HuH-7.5 (cell line): Measurements from ENCODE around the gene OLA1.
A peak's percentile ranks its signal among the peaks of the same experiment; 100 is the strongest.

Experiments
- DNase-seq: peaks from one replicate; pipeline ENCODE4 v3.0.0; 2011; ENCODE audit warnings: low spot score

Gene OLA1

GRCh38 chr2:174177316-174177890 is 70.9 kb downstream of the OLA1 start:
- no peak for DNase-seq

- no peak for DNase-seq
Measured at GRCh38 chr2:174176898-174177297, 71.4 kb downstream of the OLA1 start.

- DNase-seq: no peak
Measured at GRCh38 chr2:174174741-174175140, 73.6 kb downstream of the OLA1 start.

DNA sequence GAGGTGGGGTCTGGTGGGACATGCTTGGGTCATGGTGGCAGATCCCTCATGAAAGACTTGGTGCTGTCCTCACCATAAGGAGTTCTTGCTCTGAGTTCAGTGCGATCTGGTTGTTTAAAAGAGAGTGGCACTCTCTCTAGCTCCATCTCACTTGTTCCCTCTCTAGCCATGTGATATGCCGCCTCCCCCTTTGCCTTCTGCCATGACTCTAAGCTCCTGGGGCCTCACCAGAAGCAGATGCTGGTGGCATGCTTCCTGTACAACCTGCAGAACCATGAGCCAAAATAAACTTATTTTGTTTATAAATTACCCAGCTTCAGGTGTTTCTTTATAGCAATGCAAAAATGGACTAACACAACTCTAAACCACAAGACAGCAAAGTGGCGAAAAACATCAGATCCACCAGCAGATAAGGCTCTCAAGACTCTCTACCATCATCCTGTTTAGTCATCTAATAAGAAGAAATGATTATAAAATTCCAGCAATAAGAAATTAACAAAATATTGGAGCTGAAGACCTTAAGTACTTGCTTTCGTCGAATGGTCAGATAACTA is 75.5 kb downstream of the OLA1 start:
- no peak for DNase-seq

- DNase-seq: no peak
Measured at GRCh38 chr2:174171686-174172445, 76.5 kb downstream of the OLA1 start.

DNA sequence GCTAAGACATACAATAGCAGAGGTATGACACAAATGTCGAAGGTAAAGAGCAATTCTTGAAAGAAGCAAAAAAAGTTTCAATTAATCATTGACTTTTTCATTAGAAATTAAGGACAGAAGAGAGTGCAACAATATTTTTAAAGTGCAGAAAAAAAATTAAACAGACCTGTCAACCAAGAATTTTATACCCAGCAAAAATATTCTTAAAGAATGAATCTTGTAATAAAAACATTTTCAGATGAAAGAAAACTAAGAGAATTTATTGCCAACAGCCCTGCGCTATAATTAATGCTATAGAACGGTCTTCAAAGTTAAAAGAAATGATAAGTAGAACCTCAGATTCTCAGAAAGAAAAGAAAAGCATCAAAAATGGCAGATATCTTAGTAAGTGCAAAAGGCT is 79.0 kb downstream of the OLA1 start:
- DNase-seq: no peak

DNA sequence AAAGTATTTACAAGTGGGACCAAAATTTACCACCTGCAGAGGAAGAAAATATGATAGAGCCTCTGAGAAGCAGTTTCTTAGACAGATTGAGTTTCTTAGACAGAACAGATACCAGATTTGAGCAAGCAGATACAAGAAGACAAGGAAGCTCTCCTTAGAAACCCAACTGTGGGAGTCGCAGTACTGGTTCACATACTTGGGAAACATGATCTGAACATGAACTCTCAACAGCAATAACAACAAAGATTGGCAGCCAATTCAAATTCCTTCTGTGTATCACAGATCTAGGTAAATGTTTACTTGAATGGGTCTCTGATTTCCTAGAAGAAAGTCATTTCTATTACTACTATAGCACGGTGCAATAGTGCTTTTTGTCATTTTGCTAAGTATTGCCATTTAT is 82.1 kb downstream of the OLA1 start:
- DNase-seq: no peak

DNA sequence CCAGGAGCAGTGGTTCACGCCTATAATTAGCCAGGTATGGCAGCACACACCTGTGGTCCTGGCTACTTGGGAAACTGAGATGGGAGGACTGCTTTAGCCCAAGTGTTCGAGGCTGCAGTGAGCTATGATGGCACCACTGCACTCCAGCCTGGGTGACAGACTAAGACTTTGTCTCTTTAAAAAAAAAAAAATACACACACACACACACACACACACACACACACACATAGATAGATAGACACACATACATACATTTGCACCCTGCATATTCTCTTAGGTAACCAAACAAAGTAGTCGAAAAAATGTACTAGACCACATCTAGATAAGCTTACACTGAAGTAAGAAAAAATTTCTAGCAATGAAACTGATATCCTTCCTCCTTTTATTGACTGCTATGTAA is 86.8 kb downstream of the OLA1 start:
- no peak for DNase-seq

DNA sequence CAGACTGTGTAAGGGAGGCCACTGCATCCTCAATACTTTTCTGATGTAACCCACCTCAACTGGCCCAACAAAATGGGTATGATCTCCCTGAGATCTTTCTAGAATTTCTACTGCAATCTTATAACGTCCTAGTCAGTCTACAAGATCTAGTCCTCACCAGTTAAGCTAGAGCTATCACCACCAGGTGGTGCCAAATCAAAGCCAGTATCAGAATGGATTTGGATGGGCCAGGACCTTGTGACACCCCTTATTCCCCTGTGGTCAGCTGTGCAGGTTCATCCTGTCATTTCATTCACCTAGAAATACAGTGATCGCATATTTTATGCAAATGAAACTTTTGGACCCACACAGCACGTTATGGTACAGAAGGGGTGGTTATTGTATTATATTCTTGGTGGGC is 90.3 kb downstream of the OLA1 start:
- DNase-seq: peak; percentile 42

GRCh38 chr2:174157053-174157452 is 91.3 kb downstream of the OLA1 start:
- DNase-seq: no peak

GRCh38 chr2:174153757-174154680 is 94.3 kb downstream of the OLA1 start:
- no peak for DNase-seq

DNA sequence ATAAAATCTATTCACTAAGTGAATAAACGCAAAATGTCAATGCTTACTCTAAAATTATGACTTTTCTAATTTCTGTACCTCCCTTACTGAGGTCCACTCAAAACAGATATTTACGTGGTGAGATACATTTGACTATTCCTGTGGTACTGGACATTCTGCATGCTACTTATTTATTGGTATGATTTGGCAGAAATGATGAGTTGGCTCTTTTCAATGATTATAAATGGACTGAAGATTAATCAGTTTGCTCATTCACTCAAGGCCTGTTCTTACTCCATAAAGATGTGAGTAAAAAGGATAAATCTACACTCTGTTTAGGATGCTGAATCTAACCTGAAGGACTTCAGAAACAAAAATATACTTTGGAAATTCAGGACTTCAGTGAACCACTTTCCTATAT is 98.8 kb downstream of the OLA1 start:
- DNase-seq: no peak

GRCh38 chr2:174148833-174149232 is 99.5 kb downstream of the OLA1 start:
- DNase-seq: no peak

DNA sequence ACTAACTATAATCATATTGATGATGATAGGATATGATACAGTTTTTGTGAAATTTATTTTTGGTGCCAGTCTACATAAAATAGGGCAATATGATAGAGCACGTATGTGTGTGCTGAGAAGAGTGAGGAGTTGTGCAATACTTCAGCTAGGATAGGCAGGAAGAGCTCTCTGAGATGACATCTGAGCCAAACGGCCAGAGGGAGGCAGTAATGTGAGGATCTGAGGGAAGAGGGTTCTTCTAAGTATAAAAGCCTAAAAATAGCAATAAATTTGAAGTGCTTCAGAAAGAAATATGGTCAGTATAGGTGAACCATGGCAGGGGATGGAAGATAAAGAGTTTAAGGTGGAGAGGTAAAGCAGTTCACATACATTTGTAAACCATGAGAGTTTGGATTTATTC is 102.5 kb downstream of the OLA1 start:
- no peak for DNase-seq

- DNase-seq: no peak
Measured at GRCh38 chr2:174142290-174142689, 106.0 kb downstream of the OLA1 start.

DNA sequence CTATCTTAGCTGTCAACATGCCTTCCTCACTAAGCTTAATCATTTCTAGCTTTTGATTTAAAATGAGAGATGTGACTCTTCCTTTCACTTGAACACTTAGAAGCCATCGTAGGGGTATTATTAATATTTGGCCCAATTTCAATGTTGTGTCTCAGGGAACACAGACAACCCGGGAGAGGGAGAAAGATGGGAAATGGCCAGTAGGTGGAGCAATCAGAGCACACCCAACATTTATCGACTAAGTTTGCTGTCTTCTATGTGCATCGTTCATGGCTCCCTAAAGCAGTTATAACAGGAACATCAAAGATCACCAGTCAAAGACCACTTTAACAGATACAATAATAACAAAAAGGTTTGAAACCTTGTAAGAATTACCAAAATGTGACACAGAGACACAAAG is 110.2 kb downstream of the OLA1 start:
- no peak for DNase-seq

DNA sequence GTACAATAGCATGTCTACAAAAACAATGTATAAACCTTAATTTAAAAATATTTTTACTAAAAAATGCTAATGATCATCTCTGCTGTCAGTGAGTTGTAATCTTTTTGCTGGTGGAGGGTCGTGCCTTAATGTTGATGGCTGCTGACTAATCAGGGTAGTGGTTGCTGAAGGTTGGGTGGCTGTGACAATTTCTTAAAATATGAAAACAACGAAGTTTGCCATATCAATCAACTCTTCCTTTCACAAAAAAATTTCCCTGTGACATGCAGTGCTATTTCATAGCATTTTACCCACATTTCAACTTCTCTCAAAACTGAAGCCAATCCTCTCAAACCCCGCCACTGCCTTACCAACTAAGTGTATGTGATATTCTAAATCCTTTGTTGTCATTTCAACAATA is 112.4 kb downstream of the OLA1 start:
- no peak for DNase-seq

DNA sequence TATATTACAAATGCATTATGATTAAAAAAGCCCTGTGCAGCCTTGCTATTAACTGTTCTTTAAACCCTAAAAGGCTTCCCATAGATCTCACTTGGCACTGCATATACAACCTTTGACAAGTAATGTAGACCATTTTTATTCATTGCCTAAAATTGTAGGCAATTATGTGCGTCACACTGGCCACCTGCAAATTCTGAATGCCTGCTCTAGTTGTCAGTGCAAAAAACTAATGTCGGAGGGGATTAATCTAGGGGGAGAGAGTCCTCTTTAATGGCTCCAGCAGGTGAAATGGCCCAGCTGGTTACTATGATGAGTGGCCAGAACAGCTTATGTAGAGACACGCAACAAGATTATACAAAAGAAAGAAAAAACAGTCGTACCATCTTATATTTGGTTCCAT is 123.2 kb downstream of the OLA1 start:
- DNase-seq: no peak

- no peak for DNase-seq
Measured at GRCh38 chr2:174124181-174124580, 124.2 kb downstream of the OLA1 start.

DNA sequence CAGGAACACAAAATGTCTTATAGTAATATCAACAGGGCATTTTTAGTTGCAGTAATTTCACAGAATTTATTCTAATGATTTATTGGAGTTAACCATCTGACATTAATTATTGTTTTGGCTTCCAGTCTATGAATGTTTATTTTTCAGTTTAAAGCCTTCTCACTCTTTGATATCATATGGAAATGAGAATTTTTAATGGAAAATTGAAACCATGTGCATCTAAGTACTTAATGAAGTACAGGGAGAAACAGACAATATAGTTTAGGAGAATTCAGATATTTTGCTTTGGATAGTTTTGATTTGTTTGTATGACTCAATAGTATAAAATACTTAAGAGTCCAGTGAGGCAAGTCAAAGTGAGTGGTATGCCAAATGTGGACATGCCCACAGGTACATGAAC is 126.1 kb downstream of the OLA1 start:
- DNase-seq: no peak

DNA sequence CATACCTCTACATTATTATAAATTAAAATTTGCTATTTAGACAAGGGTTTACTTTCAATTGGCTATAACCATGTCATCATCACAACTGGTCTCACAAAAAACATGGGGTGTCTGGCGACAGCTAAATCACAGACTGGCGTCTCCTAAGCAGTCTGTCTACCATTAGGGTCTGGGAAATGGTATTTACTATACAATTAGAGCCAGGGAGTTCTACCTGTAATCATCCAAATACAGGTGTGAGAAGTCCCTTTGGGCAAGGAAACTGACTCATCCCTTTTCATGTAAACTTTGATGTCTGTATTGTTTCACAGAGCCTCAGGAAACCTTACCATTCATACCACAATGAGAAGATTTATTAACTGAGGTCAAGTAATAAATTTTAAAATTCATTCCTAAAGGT is 126.7 kb downstream of the OLA1 start:
- no peak for DNase-seq

DNA sequence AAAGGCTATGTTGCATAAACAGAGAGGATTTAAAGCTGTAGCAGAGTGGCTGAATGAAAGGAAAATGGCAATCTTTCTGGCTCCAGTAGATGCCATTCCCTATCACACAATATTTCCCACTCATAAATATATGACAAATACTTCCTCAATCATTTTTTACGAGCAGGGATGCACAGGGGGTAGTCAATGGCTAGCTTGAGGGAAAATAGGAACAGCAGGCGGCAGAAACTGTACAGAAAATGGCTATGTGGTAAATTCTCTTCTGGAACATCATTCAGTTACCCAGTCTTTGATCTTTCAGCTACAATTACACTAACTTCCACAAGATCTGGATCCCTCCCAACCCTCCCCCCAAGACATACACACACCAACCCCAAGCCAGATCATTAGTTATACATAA is 127.2 kb downstream of the OLA1 start:
- no peak for DNase-seq

DNA sequence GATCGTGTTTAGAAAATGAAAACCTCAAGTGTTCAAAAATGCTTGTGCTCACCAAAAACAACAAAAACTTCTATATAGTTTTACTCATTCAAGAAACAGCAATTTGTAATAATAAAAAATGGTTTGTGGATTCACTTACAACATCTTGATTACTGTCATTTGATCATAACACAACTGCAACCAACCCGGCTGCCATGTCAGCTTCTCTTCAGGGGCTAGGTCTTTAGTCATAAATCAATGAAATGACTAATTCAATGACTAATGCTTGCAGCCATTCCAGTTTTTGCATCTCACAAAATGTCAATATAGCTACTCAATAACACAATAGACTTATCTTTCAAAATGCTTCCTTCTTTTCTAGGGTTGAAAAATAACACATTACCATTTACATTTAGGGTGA is 128.0 kb downstream of the OLA1 start:
- no peak for DNase-seq
